Esophagus (tissue), 2 donors: ENCODE measurements around the gene DLEC1. TPM values are rescaled to one million over a fixed set of nuclear protein-coding genes. Genes with fewer than 3 reads are reported as not detected.

Source experiments
- H3K27ac ChIP-seq, 2 donors: one replicate each; pipeline ENCODE4 v1.5.1; 2013; ENCODE audit warnings: low read depth in 2 of 2, mild to moderate bottlenecking in 2 of 2, inconsistent platforms in 1 of 2, low read length in 1 of 2, moderate library complexity in 1 of 2
- H3K27me3 ChIP-seq, 2 donors: one replicate each; pipeline ENCODE4 v1.6.1; 2013; ENCODE audit warnings: low read length in 2 of 2, control low read depth in 1 of 2, mild to moderate bottlenecking in 1 of 2; ENCODE audit not compliant: insufficient read depth in 2 of 2, control insufficient read depth in 1 of 2
- H3K36me3 ChIP-seq, 2 donors: one replicate each; pipeline ENCODE4 v1.6.1; 2013; ENCODE audit warnings: low read length in 1 of 2; ENCODE audit not compliant: control insufficient read depth in 2 of 2, insufficient read depth in 2 of 2
- H3K4me1 ChIP-seq, 2 donors: one replicate each; pipeline ENCODE4 v1.6.1; 2013; ENCODE audit warnings: low read length in 1 of 2; ENCODE audit not compliant: control insufficient read depth in 2 of 2, insufficient read depth in 2 of 2
- H3K4me3 ChIP-seq, 2 donors: one replicate each; pipeline ENCODE4 v1.5.1; 2013; ENCODE audit warnings: low read length in 2 of 2, mild to moderate bottlenecking in 2 of 2, low read depth in 1 of 2, moderate library complexity in 1 of 2
- H3K9me3 ChIP-seq, 2 donors: one replicate each; pipeline ENCODE4 v1.6.1; 2013; ENCODE audit warnings: mild to moderate bottlenecking in 2 of 2, low read depth in 1 of 2, low read length in 1 of 2, moderate library complexity in 1 of 2; ENCODE audit not compliant: control insufficient read depth in 2 of 2, insufficient read depth in 1 of 2
- WGBS, 2 donors: extraction: QIAGEN DNeasy Blood & Tissue Kit; methylation state at CpG; one replicate each; pipeline ENCODE4 v1.1.7; 2013; 5-methylcytosine and 5-hydroxymethylcytosine counted together
- polyA plus RNA-seq, 2 donors: library from polyadenylated mRNA; stranded (reverse); fragments of 200-250 nt; gene quantifications; one replicate each; pipeline ENCODE4 v1.2.3, GENCODE V29; 2013
- donor health status: healthy with polysubstance abuse.
- donor health status: Bipolar disorder and iron deficiency.

Gene DLEC1
- polyA plus RNA-seq, 2 donors = 0.16 to 0.39 TPM

- Histone ChIP-seq H3K4me1 (peaks cover 10% of the 10 kb centered on the region in 2 donors), H3K27me3 (no peaks in the 10 kb centered on the region), H3K9me3 (peaks cover 0 to 2% of the 10 kb centered on the region in 2 donors), H3K27ac (no peak overlapping the region), H3K4me3 (no peak overlapping the region), H3K36me3 (peaks cover 8 to 15% of the 10 kb centered on the region in 2 donors)
- WGBS, 2 donors = 61 to 80% methylated on average over 3 of the region's 3 CpGs
Measured at GRCh38 chr3:38143511-38143910, 104.5 kb downstream of the DLEC1 start.

DNA sequence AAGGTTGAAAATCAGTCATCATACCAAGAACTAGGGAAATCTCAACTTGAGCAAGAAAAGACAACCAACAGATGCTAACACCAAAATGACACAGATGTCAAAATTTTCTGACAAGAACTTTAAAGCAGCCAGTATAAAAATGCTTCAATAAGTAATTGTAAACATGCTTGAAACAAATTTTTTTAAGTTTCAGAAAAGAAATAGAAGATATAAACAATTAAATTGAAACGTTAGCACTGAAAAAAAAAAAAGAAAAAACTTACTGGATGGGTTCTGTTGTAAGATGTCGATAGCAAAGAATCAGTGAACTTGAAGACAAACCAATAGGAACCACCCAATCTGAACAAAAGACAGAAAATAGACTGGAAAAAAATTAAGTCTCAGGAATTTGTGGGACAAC is 107.5 kb downstream of the DLEC1 start:
- WGBS, 2 donors = 83 to 90% methylated on average over 2 of the region's 2 CpGs
- H3K36me3 ChIP-seq = peaks cover 3 to 7% of the 10 kb centered on the region in 2 donors
- no peak overlapping the region for H3K27ac ChIP-seq
- H3K9me3 ChIP-seq = peaks cover 0 to 2% of the 10 kb centered on the region in 2 donors
- no peaks in the 10 kb centered on the region for H3K4me1 ChIP-seq
- H3K4me3 ChIP-seq = no peak overlapping the region
- no peaks in the 10 kb centered on the region for H3K27me3 ChIP-seq

GRCh38 chr3:38147421-38147820 is 108.4 kb downstream of the DLEC1 start:
- Histone ChIP-seq H3K9me3 (peaks cover 0 to 2% of the 10 kb centered on the region in 2 donors), H3K27me3 (no peaks in the 10 kb centered on the region), H3K4me1 (no peaks in the 10 kb centered on the region), H3K4me3 (no peak overlapping the region), H3K27ac (no peak overlapping the region), H3K36me3 (no peaks in the 10 kb centered on the region)
- 93 to 95% methylated on average over 3 of the region's 3 CpGs for WGBS, 2 donors

GRCh38 chr3:38148311-38148882 is 109.4 kb downstream of the DLEC1 start:
- 66 to 68% methylated on average over 5 of the region's 5 CpGs for WGBS, 2 donors
- Histone ChIP-seq H3K4me3 (no peak overlapping the region), H3K4me1 (peaks cover 0 to 1% of the 10 kb centered on the region in 2 donors), H3K9me3 (peaks cover 0 to 2% of the 10 kb centered on the region in 2 donors), H3K27ac (peak overlapping the region in 1 of 2 donors; percentile 42), H3K27me3 (no peaks in the 10 kb centered on the region), H3K36me3 (no peaks in the 10 kb centered on the region)

DNA sequence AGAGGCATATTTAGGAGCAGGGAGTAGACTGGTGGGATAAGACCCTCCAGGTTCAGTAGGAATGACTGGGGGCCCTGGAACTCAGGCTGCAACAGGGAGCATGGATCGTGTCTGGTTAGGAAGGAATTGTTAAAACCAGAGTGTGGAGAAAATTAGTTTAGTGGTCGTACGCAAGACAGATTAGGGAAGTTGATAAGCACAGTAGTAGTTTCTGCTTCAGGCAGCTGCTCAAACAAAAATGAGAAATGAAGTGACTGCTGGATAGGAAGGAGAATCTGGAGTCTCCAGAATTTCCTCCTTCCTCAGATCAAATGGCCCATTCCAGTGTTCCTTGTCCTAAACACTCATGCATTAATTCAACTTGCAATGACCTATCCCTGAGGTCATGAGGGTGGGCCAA is 110.7 kb downstream of the DLEC1 start:
- peaks cover 0 to 1% of the 10 kb centered on the region in 2 donors for H3K4me1 ChIP-seq

GRCh38 chr3:38150780-38151528 is 111.9 kb downstream of the DLEC1 start:
- Histone ChIP-seq H3K4me3 (no peak overlapping the region), H3K27ac (peak overlapping the region; percentile 83 to 96), H3K27me3 (no peaks in the 10 kb centered on the region), H3K9me3 (peaks cover 0 to 2% of the 10 kb centered on the region in 2 donors), H3K36me3 (no peaks in the 10 kb centered on the region), H3K4me1 (peaks cover 0 to 1% of the 10 kb centered on the region in 2 donors)
- WGBS, 2 donors = 76 to 78% methylated on average over 3 of the region's 3 CpGs

More for the DNA sequence above, 110.7 kb downstream of the DLEC1 start:
- WGBS, 2 donors = 63 to 69% methylated on average over 3 of the region's 3 CpGs
- H3K27ac ChIP-seq = peak overlapping the region in 1 of 2 donors; percentile 49
- H3K9me3 ChIP-seq = peaks cover 0 to 2% of the 10 kb centered on the region in 2 donors
- no peaks in the 10 kb centered on the region for H3K36me3 ChIP-seq
- H3K27me3 ChIP-seq = no peaks in the 10 kb centered on the region
- H3K4me3 ChIP-seq = no peak overlapping the region

- Histone ChIP-seq H3K4me3 (no peak overlapping the region), H3K27me3 (no peaks in the 10 kb centered on the region), H3K9me3 (no peaks in the 10 kb centered on the region), H3K4me1 (peaks cover 0 to 1% of the 10 kb centered on the region in 2 donors), H3K27ac (peak overlapping the region; percentile 83 to 96), H3K36me3 (no peaks in the 10 kb centered on the region)
- 70 to 76% methylated on average over 3 of the region's 3 CpGs for WGBS, 2 donors
Measured at GRCh38 chr3:38151667-38152265, 112.8 kb downstream of the DLEC1 start.

DNA sequence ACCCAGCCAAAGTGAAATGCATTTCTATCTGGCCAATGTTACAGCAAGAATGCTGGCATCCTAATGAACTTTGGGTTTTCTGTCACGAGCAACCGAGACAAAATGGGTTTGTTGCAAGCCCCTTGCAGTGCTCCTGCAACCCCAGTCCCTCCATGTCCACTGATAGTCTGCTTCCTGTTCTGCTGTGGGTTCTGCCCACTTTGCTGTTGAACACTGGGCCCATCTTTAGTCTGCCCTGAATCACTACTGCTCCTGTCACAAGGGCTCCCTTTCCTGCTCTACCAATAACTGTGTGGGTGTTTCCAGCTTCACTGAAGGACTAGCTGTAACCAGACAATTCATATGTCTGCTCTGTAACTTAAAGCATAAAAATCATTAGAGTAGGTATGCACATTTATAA is 113.6 kb downstream of the DLEC1 start:
- Histone ChIP-seq H3K27ac (peak overlapping the region; percentile 66 to 89), H3K4me1 (peaks cover 0 to 6% of the 10 kb centered on the region in 2 donors), H3K9me3 (no peaks in the 10 kb centered on the region), H3K27me3 (no peaks in the 10 kb centered on the region), H3K4me3 (no peak overlapping the region), H3K36me3 (no peaks in the 10 kb centered on the region)
- WGBS, 2 donors = 98 to 99% methylated on average over 2 of the region's 2 CpGs

- no peaks in the 10 kb centered on the region for H3K9me3 ChIP-seq
- H3K36me3 ChIP-seq = no peaks in the 10 kb centered on the region
- no peak overlapping the region for H3K4me3 ChIP-seq
- peak overlapping the region; percentile 66 to 89 for H3K27ac ChIP-seq
- H3K27me3 ChIP-seq = no peaks in the 10 kb centered on the region
- WGBS, 2 donors = 86 to 90% methylated on average over 2 of the region's 2 CpGs
- peaks cover 0 to 6% of the 10 kb centered on the region in 2 donors for H3K4me1 ChIP-seq
Measured at GRCh38 chr3:38153221-38153620, 114.2 kb downstream of the DLEC1 start.
